ENCODE results near the gene GRIK4. TPM values are rescaled to one million over a fixed set of nuclear protein-coding genes. Genes with fewer than 3 reads are reported as not detected.

GRIK4 gene
- total RNA-seq, 1 donor from 2014 or later = 2.2 TPM

DNA sequence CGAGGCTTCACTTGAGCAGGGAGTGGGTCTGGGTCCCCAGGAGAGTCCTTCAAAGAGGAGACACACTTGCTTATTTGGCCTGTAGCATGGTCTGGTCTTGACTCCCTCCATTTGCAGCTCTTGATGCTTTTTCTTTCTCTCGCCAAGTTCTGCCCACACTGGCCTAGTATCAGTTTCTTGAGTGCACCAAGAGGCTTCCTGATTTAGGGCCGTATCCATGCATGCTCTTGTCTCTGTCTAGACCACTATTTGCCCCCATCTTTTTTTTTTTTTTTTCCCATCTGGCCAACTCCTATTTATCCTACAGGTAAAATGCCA is 170.7 kb downstream of the GRIK4 start:
- Histone ChIP-seq H3K4me1 (ENCODE audit: insufficient read depth, low read length) (no peaks in the 10 kb centered on the region), H3K4me3 (ENCODE audit: insufficient read depth, low read depth, low read length) (no peak overlapping the region), H3K9ac (ENCODE audit: low read length) (no peak overlapping the region), H3K79me2 (ENCODE audit: insufficient read depth, low read length) (no peaks in the 10 kb centered on the region), H3K27ac (ENCODE audit: low read depth, low read length) (no peak overlapping the region), H3K9me3 (ENCODE audit: insufficient read depth, low read depth, low read length) (no peaks in the 10 kb centered on the region), H3K36me3 (ENCODE audit: insufficient read depth, low read length) (no peaks in the 10 kb centered on the region), H2AFZ (ENCODE audit: low read depth, low read length) (no peak overlapping the region), H3K4me2 (ENCODE audit: low read length) (no peak overlapping the region), H4K20me1 (ENCODE audit: insufficient read depth, low read length) (no peaks in the 10 kb centered on the region), H3K27me3 (ENCODE audit: insufficient read depth, low read length) (peaks cover 15% of the 10 kb centered on the region)
- Mint-ChIP-seq H3K4me1 (ENCODE audit: low read depth, unreplicated experiment) (peaks cover 5% of the 10 kb centered on the region), H3K27me3 (ENCODE audit: low read depth, unreplicated experiment) (peaks cover 16% of the 10 kb centered on the region), H3K9me3 (ENCODE audit: unreplicated experiment) (no peaks in the 10 kb centered on the region), H3K36me3 (ENCODE audit: low read depth, unreplicated experiment) (no peaks in the 10 kb centered on the region), H3K27ac (ENCODE audit: unreplicated experiment) (no peak overlapping the region), H3K4me3 (ENCODE audit: unreplicated experiment) (no peak overlapping the region)
- TF ChIP-seq, protein P1, sequence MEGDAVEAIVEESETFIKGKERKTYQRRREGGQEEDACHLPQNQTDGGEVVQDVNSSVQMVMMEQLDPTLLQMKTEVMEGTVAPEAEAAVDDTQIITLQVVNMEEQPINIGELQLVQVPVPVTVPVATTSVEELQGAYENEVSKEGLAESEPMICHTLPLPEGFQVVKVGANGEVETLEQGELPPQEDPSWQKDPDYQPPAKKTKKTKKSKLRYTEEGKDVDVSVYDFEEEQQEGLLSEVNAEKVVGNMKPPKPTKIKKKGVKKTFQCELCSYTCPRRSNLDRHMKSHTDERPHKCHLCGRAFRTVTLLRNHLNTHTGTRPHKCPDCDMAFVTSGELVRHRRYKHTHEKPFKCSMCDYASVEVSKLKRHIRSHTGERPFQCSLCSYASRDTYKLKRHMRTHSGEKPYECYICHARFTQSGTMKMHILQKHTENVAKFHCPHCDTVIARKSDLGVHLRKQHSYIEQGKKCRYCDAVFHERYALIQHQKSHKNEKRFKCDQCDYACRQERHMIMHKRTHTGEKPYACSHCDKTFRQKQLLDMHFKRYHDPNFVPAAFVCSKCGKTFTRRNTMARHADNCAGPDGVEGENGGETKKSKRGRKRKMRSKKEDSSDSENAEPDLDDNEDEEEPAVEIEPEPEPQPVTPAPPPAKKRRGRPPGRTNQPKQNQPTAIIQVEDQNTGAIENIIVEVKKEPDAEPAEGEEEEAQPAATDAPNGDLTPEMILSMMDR (IDR thresholded peaks at IDR 0.05; ENCODE audit: insufficient read depth, low read depth, low read length) = no peak
- TF ChIP-seq EZH2 (IDR thresholded peaks at IDR 0.05; ENCODE audit: insufficient read depth, low read length) = no peak
- FAIRE-seq (no peak), DNase-seq (ENCODE audit: low read depth) (no peak)

DNA sequence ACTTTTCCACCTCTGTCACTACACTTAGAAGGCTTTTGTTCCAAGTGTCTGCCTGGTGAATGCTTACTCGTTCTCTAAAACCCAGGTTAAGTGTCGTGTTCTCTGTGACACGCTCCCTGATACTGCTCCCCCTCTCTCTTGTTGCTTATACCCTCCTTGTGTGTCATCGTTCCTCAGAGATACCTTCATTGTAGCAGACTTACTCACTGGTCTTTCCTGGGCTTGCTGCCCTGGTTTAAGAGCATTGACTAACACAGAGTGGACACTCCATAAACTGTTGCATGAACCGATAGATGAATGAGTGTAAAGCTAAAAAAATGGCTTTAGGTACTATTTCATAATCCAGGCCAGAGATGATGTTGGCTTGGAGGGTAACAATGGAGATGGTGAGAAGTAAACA is 171.3 kb downstream of the GRIK4 start:
- Histone ChIP-seq H3K4me3 (ENCODE audit: insufficient read depth, low read depth, low read length) (no peak overlapping the region), H3K4me1 (ENCODE audit: insufficient read depth, low read length) (no peaks in the 10 kb centered on the region), H3K36me3 (ENCODE audit: insufficient read depth, low read length) (no peaks in the 10 kb centered on the region), H4K20me1 (ENCODE audit: insufficient read depth, low read length) (no peaks in the 10 kb centered on the region), H3K4me2 (ENCODE audit: low read length) (no peak overlapping the region), H3K79me2 (ENCODE audit: insufficient read depth, low read length) (no peaks in the 10 kb centered on the region), H3K9me3 (ENCODE audit: insufficient read depth, low read depth, low read length) (no peaks in the 10 kb centered on the region), H2AFZ (ENCODE audit: low read depth, low read length) (no peak overlapping the region), H3K9ac (ENCODE audit: low read length) (no peak overlapping the region), H3K27me3 (ENCODE audit: insufficient read depth, low read length) (peaks cover 18% of the 10 kb centered on the region), H3K27ac (ENCODE audit: low read depth, low read length) (no peak overlapping the region)
- Mint-ChIP-seq H3K9me3 (ENCODE audit: unreplicated experiment) (no peaks in the 10 kb centered on the region), H3K36me3 (ENCODE audit: low read depth, unreplicated experiment) (no peaks in the 10 kb centered on the region), H3K27me3 (ENCODE audit: low read depth, unreplicated experiment) (peaks cover 16% of the 10 kb centered on the region), H3K4me1 (ENCODE audit: low read depth, unreplicated experiment) (peaks cover 5% of the 10 kb centered on the region), H3K27ac (ENCODE audit: unreplicated experiment) (no peak overlapping the region), H3K4me3 (ENCODE audit: unreplicated experiment) (no peak overlapping the region)
- FAIRE-seq = peak; percentile 9
- peak; percentile 68 for DNase-seq (ENCODE audit: low read depth)
- TF ChIP-seq, protein P1 (IDR thresholded peaks at IDR 0.05; ENCODE audit: insufficient read depth, low read depth, low read length) = no peak
- TF ChIP-seq EZH2 (IDR thresholded peaks at IDR 0.05; ENCODE audit: insufficient read depth, low read length) = no peak

DNA sequence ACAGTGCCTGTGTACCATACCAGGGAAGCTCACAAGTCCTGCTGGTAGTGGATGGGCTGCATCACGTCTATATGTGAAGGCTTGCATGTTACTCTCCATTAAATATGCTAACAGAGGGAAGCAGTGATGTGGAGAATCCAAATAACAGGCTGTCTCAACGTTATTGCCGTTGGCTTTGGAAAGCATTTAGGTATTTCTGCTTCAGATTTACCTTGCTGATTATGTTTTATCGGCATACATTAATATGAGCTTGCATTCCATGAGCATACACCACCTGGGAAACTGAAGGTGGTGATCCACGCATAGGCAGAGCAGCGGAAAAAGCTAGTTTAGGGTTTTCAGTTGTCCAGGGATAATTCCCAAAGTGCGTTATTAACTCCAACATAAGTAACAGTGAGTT is 175.0 kb downstream of the GRIK4 start:
- Mint-ChIP-seq H3K4me3 (ENCODE audit: unreplicated experiment) (no peak overlapping the region), H3K27ac (ENCODE audit: unreplicated experiment) (no peak overlapping the region), H3K9me3 (ENCODE audit: unreplicated experiment) (no peaks in the 10 kb centered on the region), H3K4me1 (ENCODE audit: low read depth, unreplicated experiment) (peaks cover 5% of the 10 kb centered on the region), H3K27me3 (ENCODE audit: low read depth, unreplicated experiment) (peaks cover 30% of the 10 kb centered on the region), H3K36me3 (ENCODE audit: low read depth, unreplicated experiment) (no peaks in the 10 kb centered on the region)
- Histone ChIP-seq H2AFZ (ENCODE audit: low read depth, low read length) (no peak overlapping the region), H3K36me3 (ENCODE audit: insufficient read depth, low read length) (no peaks in the 10 kb centered on the region), H3K4me1 (ENCODE audit: insufficient read depth, low read length) (no peaks in the 10 kb centered on the region), H3K4me2 (ENCODE audit: low read length) (no peak overlapping the region), H4K20me1 (ENCODE audit: insufficient read depth, low read length) (no peaks in the 10 kb centered on the region), H3K4me3 (ENCODE audit: insufficient read depth, low read depth, low read length) (no peak overlapping the region), H3K9ac (ENCODE audit: low read length) (no peak overlapping the region), H3K9me3 (ENCODE audit: insufficient read depth, low read depth, low read length) (no peaks in the 10 kb centered on the region), H3K27me3 (ENCODE audit: insufficient read depth, low read length) (peaks cover 25% of the 10 kb centered on the region), H3K79me2 (ENCODE audit: insufficient read depth, low read length) (no peaks in the 10 kb centered on the region), H3K27ac (ENCODE audit: low read depth, low read length) (no peak overlapping the region)
- FAIRE-seq (no peak), DNase-seq (ENCODE audit: low read depth) (no peak)
- TF ChIP-seq EZH2 (IDR thresholded peaks at IDR 0.05; ENCODE audit: insufficient read depth, low read length) = no peak
- TF ChIP-seq, protein P1 (IDR thresholded peaks at IDR 0.05; ENCODE audit: insufficient read depth, low read depth, low read length) = no peak
